Kidney capillary endothelial cell (primary cell): Measurements from ENCODE around the gene ABHD4.
"Not testable (repeated sequence)": the region's sequence is repeated elsewhere in the genome, so short reads cannot be mapped to it uniquely, and the experiment has no call there.

Source experiments
- DNase-seq: peaks from one replicate; pipeline ENCODE4 v3.0.0-alpha.2; 2018; ENCODE audit warnings: low spot score

The ABHD4 gene

DNA sequence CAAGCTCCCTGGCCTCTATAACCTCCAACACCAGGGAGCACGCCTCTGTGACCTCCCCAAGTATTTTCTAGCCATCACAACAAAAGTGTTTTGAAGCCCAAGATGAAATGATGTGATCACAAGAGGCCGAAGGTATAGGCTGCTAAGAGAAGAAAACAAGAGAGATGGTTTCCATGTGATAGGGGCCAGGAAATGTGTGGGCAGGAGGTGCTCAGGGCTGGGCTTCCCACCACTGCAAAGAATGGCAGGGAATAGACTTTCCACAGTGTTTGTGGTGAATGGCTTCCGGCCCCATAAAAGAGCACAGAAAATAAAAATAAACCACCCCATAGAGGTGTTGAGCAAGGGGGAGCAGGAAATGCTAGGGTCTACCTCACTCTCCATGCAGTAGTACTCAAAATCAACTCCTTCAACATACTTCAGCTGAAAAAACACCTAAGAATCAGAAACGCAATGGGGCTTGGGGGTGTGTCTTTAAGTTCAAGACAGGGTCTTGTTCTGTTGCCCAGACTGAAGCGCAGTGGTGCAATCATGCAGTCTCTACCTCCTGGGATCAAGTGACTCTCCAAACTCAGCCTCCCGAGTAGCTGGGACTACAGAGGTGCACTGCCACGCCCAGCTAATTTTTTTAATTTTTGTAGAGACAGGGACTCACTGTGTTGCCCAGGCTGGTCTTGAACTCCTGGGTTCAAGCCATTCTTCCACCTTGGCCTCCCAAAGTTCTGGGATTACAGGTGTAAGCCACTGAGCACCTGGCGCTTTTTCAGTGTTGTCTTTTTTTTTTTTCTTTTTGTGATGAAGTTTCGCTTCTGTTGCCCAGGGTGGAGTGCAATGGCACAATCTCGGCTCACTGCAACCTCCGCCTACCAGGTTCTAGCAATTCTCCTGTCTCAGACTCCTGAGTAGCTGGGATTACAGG, 36.2 kb upstream of the ABHD4 start:
- no peak for DNase-seq

DNA sequence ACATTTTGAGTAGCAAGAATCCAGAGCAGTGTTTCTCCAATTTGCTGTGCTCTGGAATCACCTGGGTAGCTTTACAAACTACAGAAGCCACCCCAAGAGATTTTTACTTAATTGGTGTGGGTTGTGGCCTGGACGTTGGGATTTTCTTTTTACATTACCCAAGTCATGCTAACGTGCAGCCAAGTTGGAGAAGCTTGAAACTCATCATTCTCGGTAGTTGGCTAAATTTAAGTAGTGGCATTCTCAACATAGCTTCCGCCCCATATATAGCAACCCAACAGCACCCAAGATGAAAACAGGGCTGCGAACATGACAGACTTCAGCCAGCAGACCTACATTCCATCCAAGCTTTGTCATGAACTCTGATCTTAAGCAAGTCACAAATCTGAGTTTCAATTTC, 34.1 kb upstream of the ABHD4 start:
- no peak for DNase-seq

DNA sequence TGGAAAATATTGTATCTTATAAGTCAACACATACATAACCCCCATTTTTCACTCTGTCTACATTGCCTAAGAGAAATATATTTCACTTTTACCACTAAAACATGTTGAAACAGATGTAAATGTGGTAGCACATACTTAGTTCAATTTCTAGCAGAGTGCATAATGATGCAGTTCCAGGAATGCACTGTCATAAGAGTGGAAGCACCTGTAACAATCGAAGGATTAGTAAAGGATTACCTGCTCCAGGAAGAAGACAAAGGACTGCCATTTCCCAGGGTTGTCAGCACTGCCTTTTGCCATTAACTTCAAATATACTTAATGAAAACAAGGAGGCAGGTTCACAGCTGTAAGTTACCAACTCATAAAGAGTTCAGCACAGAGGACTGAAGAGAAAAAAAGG, 33.6 kb upstream of the ABHD4 start:
- no peak for DNase-seq

DNA sequence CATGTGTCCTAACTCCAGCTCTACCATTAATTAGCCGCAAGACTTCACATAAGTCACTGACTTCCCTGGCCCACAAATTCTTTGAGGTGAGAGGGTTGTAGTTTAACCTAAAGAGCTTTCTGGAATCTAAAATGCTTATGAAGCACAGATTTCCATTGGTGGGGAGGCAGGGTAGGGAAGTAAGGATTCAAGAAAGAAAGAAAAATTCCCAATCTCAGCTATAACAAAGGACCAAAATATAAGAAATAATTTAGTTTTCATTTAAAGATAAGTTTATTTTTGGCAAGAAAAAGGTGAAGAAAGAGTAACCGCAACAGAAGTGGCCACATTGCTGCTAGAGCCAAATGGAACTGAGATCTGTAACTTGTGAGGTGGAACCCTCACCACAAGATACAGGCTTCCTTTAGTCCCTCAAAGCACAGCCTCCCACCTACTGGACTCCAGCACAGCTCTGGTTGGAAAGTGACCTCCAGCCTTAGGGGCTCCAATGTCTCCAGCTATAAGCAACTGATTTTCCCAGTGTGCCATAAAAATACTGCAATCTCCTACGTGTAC, 32.6 kb upstream of the ABHD4 start:
- DNase-seq = no peak

DNA sequence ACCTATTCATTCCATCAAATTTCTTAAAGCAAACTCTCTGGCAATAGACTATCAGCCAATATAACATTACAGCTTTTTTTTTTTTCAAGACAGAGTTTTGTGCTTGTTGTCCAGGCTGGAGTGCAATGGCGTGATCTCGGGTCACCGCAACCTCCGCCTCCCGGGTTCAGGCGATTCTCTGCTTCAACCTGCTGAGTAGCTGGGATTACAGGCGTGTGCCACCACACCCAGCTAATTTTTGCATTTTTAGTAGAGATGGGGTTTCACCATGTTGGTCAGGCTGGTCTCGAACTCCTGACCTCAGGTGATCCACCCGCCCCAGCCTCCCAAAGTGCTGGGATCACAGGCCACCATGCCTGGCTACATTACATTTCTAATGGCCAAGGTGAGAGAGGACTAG, 31.8 kb upstream of the ABHD4 start:
- DNase-seq = not testable (repeated sequence)

DNA sequence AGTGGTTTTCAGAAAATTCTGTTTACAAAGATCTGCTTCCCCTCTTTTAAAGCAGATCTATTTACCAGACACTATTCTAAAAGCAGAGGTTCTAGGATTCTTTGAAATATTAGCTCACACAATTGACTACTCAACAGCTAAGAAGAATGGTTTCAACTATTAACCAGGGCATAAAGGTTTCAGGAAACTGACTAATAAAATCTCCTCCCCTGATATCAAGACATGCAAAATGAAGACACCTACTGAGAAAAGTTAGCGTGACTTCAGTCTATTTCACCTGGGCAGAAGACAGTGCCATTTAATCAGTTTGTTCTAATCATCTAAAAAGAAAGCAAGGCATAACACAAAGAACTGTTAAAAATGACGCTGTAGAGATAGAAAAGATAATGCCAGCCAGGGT, 31.3 kb upstream of the ABHD4 start:
- no peak for DNase-seq

DNA sequence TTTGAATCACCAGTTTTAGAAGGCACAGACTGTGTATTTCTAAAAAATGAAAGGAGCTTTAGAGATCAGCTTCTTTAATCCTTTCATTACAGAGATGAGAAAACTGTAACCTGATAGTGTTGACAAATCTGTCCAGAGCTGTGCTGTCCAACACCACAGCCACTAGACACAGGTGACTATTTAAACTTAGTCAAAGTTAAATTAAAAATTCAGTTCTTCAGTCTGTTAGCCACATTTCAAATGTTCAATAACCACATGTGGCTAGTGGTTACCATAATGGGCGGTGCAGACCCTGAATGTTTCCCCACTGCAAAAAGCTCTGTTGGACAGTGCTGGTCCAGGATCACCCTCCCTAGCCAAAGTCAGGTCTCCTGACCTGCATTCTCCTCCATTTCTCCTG, 30.7 kb upstream of the ABHD4 start:
- no peak for DNase-seq

DNA sequence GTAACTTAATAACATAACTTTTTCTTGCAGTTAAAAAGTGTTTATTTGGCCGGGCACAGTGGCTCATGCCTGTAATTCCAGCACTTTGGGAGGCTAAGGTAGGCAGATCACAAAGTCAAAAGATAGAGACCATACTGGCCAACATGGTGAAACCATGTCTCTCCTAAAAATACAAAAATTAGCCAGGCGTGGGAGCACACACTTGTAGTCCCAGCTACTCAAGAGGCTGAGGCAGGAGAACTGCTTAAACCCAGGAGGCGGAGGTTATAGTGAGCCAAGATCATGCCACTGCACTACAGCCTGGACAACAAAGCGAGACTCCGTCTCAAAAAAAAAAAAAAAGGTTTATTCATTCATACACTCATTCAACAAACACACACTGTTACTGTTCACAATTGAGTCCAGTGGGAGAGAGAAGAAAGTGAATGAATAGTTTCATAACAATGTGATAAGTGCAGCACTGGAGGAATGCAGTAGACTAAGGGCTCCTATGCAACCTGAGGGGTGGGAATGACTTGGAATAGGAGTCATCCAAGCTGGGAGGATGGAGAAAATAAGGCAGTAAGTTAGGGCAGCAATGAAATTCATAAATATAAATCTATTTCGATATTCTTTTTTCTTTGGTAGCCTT, 28.9 kb upstream of the ABHD4 start:
- no peak for DNase-seq

DNA sequence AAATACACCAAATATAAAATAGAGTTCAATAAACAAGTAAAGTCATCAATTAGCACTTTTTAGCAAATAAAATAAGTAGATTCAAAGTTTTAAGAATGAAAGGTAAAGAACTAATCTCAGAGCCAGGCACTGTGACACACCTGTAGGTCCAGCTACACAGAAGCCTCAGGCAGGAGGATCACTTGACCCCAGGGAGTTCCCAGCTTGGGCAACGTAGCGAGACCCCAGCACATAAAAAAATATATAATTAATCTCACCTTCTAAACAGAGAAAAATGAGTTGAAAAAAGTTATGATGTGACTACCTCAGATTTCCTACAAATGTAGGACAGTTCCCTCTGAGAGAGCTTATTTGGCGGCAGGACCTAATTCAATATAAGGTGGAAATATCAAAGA, 28.4 kb upstream of the ABHD4 start:
- DNase-seq = no peak

DNA sequence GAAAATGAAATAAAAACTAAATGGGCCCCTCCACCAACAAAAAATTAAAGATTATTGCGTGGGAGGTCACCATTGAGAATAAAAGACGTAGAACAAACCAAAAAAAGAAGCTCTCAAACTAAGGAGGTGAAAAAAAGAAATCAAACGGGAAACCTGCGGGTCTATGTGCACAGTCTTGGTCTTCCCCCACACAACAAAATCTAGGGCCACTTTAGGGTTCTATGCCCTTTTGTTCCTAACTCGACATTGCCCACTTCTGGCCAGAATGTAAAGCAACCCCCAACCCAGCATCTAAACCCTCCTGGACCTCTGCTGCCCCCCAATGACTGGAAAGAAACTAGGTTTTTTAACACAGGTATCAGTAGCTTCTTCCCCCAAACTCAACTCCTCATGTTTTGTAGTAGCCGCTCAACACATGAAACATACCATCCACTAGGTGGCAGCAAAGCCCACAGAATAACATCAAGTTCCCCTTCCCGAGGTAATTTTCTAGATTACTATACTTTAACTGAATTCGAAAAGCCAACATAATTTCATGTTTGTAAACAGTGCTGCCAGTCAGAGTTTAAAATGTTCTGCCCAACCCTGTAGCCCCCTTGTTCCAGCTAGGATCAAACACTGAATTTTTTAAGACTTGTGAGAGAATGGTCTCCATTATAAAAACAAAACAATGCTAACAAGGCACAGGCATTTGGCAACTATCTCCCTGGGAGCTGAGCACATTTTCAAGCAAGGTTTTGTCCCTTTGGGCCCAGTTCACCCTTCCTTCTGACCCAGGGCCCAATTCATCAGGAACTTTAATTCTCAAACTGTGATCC, 27.8 kb upstream of the ABHD4 start:
- DNase-seq = peak; percentile 86

DNA sequence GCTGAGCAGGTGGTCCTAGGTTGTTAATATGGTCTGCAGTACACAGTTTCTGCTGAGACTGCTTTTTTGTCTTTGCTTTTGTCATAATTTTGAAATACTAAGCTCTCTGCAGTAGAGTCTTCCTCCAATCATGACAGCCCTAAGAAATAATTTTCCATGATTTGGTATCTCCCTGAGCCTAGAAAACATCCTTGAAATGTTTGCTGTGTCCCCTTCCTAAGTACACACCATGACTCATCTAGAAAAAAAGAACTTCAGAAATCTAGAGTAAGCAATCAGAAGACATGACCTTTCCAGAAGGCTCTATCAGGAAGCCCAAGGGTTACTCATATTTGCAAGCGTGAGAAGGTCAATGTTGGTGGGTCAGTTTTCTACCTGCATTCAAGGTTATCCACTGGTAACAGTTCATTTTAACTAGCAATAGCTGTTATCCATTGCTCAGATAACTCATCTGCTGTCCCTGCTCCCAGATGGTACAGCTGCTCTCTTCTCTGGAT, 25.5 kb upstream of the ABHD4 start:
- DNase-seq = no peak

DNA sequence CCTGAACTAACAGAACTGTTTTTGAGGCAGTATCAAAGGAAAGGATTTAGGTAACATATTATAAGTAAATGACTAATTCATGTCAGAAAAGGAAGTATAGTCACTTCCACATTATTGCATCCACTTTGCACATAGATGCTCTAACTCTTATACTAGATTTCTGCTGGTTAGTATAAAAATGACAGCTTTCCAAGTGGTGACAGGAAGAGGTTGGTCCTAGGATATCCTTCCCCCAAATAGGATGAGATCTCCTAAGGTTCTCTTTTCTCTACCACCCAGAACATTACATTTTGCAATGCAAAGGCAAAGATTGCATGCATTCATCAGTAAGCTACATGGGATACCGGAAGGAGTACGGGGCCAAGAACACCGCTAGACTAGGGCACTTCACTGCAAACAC, 24.3 kb upstream of the ABHD4 start:
- DNase-seq = no peak

DNA sequence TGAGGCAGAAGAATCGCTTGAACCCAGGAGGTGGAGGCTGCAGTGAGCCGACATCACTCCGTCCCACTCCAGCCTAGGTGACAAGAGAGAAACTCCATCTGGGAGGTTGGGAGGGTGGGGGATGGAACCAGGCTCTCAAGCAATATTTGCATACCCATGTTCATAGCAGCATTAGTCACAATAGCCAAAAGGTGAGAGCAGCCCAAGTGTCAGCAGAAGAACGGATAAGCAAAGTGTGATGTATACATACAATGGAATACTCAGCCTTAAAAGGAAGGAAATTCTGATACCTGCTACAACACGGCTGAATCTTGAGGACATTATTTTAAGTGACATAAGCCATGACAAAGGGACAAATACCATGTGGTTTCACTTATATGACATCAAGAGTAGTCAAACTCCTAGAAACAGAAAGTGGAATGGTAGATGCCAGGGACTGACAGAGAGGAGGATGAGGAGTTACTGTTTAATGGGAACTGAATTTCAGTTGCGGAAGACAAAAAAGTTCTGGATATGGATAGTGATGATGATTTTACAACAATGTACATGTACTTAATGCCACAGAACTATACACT, 20.7 kb upstream of the ABHD4 start:
- no peak for DNase-seq

DNA sequence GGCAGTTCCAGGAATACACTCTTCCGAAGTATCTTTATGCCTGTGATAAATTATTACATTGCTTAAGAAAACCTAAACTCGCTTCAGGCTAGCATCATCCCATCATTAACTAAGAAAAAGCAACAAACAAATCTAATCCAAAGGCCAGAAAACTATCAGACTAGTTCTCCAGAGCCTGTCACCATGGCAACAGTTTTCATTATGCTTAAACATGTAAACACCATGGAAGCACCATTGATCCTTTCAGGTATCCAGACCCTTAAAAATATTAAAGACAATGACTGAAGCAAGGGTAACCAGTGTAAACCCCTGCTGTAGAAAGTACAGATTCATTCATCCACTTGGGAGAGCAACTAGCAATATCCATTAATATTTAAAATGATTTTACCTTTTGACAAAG, 18.9 kb upstream of the ABHD4 start:
- no peak for DNase-seq

DNA sequence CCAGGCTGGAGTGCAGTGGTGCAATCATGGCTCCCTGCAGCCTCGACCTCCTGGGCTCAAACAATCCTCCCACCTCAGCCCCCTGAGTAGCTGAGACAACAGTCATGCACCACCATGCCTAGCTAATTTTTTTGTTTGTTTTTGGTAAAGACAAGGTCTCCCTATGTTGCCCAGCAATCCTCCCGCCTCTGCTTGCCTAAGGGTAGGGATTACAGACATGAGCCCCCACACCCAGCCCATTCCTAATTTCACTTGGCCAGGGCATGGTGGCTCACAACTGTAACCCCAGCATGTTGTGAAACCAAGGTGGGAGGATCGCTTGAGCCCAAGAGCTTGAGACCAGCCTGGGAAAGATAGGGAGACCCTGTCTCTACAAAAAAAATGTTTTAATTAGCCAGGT, 18.2 kb upstream of the ABHD4 start:
- DNase-seq = no peak

DNA sequence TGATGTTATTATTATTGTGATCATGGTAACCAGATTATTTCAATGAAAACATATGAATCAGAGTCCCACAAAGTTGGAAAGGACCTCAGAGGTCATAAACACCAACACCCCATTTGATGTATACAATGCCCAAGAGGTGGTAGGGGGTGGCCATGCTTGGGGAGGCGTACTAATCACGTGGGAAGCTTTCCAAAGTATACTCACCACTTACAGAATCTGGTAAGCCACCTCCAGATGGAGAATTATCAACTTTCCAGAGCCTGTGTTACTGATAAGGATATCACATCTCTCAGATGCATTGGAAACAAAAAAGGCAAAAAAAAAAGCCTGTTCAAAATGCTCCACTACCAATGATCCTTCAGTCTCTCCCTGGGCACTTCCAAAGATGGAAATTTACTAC, 17.5 kb upstream of the ABHD4 start:
- no peak for DNase-seq

DNA sequence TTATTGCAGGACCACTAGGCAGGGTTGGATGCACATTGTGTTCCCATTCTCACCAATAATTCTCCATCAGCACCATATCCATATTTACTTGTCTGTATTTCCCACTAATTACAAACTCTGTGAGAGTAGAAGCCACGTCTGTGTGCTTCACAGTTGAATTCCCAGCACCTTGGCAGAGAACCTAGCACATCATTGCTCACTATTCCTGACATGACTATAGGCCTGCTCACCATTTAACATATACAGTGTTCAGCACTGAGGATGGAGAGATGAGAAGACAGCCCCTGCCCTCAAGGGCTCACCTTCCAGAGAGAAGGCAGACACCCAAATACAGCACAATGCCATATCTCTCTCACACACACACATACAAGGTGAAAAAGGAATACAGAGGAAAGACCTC, 14.1 kb upstream of the ABHD4 start:
- no peak for DNase-seq

DNA sequence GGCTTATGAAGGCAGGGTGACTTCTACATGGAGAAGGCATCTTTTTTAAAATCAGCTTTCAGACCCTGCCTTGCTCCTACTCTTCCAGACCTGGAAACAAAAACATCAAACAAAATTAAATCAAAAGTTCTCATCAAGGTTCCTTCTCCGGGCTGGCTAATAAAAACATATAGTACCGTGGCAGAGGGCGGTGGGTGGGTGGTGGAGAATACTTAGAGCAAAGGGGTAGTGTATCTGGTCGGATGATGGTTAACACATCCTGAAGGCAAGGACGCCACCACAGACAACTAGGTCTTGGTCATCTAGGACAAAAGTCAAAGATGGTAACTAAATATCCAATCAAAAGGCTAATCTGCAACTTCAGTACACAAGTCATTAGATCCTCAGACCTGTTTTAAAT, 10.9 kb upstream of the ABHD4 start:
- DNase-seq = no peak

DNA sequence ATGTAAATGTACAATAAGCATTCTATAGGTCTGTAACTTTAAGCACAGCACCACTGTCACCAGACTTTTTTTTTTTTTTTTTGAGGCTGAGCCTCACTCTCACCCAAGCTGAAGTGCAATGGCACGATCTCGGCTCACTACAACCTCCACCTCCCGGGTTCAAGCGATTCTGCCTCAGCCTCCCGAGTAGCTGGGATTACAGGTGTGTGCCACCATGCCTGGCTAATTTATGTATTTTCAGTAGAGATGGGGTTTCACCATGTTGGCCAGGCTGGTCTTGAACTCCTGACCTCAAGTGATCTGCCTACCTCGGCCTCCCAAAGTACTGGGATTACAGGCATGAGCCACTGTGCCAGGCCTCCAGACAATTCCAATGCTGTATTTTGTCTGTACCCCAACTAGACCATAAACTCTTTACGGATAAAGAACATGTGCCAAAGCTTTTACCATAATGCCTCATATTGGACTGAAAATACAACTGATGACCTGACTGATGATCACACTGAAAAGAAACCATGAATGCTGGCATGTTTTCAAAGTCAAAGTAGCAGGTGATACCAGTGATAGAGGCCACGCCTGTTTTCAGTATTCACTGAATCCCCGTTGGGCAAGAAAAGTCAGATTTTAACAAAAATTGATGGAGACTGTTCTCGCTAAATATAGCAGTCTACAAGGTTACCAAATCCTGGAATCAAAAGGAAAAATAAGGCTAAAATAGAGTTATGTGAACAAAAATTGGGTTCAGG, 10.2 kb upstream of the ABHD4 start:
- not testable (repeated sequence) for DNase-seq

DNA sequence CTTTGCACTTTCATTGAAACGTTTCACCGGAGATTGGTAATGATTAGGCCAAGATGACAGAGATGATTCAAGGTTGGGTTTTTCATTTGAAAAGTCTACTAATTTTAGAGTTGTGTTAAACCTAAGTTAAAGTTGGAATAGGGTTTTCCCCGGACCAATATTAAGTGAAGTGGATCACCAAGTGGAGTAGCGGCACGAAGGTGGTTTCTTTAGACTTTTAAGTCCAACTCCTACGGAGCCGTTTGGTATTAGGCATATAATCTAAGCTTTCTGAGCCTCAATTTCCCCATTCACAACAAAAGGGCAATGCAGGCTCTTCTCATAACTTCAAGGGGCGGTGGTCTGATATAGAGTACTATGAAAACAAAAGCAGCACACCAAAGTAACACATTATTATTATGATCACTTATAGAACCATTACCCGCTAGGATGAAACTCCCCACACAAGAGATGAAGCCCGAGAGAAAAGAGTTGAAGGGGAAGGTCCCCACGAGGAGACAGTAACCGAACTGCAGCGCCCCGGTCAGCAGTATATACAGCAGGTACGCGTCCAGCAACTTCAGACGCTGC, 9.5 kb upstream of the ABHD4 start:
- DNase-seq = no peak
